DMS153 treated with DMSO at 0.1 percent for 48 hours (cell line): ENCODE data around the gene DDX10.
"Not testable (repeated sequence)": the region's sequence is repeated elsewhere in the genome, so short reads cannot be mapped to it uniquely, and the experiment has no call there.

Experiments used
- DNase-seq: peaks from one replicate; lab custom pipeline; 2025; ENCODE audit not compliant: unreplicated experiment; lab: John Stamatoyannopoulos, UW

Gene DDX10

DNA sequence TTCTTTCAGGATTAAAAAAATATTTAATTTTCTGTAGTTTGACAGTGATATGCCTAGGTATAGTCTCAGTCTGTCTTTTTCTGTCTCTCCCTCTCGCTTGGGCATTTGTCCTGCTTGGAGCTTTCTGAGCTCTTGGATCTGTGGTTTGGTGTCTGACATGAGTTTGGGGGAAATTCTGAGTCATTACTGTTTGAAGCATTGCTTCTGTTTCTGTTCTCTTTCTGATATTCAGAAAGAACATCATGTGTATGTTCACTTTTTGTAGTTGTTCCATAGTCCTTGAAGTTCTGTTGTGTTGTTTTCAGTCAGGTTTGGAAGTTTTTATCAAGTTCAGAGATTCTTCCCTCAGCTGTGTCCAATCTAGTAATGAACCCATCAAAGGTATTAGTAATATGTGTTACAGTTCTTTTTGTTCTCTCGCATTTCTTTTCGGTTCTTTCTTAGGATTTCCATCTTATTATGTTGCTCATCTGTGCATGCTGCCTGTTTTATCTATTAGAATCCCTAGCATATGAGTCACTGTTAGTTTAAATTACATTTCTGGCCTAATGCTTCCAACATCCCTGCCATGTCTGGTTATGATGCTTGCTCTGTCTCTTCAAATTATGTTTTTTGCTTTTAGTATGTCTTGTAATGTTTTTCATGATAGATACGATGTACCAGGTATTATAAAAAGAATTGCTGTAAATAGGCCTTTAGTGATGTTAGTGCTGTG lies 48.4 kb downstream of the DDX10 start:
- no peak for DNase-seq

DNA sequence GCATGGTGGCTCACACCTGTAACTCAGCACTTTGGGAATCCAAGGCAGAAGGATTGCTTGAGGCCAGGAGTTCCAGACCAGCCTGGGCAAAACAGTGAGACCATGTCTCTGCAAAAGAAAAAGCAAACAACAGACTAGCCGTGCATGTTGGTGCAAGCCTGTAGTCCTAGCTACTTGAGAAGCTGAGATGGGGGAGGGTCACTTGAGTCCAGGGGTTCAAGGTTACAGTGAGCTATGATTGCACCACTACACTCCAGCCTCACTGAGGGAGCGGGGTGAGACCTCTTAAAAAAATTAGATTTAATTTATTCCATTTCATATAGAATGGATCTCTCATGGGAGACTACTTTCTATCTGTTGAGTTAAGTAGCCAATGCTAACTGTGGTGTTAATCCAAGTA lies 50.4 kb downstream of the DDX10 start:
- no peak for DNase-seq

DNA sequence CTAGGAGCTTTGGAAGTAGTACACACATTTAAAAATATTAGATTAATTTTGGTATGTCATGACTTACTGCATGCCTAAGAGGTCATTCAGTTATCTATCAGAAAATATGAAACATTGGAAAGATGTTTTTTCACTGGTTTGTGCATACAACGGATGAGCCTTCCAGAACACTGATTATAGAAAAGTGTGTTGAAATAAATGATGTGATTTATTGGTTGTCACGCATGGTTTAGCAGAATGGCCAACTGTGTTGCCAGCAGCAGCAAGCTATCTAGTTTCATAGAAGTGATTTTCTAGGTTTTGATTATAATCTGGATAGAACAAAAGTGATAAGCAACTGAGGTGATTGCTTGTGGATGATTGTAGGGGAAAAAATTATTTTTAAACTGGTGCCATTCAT lies 53.6 kb downstream of the DDX10 start:
- no peak for DNase-seq

DNA sequence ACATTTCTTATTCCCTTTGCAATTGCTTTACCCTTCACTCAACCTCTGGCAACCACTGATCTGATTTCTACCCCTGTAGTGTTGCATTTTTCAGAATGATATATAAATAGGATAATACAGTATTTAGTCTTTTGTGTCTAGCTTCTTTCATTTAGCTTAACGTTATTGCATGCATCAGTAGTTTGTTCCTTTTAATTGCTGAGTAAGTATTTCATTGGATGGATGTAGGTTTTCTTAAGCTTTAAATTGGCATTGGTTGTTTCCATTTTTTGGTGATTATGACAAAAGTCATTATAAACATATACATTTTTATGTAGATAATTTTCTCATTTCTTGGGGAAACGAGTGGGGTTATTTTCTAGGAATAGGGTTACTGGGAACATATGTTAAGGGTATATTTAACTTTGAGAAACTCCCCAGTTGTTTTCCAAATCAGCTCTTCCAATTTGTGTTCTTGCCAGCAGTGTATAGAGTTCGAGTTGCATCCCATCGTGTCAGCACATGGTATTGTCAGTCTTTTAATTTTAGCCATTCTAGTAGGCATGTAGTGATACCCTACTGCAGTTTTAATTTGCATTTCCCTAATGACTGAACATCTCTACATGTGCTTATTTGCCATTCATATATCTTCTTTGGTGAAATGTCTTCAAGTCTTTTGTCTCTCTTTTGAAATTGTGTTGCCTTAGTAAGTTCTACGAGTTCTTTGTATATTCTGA lies 60.3 kb downstream of the DDX10 start:
- no peak for DNase-seq

DNA sequence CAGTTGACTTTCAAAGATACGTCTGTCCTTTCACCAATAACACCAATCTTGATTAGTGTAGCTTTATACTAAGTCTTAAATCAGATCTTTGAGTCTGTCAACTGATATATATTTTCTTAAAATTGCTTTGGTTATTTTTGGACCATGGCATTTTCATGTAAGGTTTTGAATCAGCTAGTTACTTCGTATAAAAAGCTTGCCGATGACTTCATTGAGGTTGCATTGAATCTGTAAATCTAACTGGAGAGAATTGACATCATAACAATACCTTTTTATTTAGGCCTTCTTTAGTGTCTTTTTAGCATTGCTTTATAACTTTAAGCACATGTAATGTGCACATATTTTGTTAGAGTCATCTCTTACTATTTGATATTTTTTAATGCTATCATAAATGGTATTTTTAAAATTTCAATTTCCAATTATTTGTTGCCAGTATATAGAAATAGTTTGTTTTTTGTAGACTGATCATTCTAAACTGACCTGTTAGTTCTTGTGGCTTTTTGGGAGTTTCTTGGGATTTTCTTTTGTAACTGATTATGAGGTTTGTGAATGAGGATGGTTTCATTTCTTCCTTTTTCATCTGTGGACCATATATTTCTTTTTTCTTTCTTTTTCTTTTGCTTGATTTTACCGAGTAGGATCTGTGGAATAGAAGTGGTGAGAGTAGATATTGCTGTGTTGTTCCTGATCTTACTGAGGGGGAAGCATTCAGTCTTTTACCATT lies 61.4 kb downstream of the DDX10 start:
- no peak for DNase-seq

DNA sequence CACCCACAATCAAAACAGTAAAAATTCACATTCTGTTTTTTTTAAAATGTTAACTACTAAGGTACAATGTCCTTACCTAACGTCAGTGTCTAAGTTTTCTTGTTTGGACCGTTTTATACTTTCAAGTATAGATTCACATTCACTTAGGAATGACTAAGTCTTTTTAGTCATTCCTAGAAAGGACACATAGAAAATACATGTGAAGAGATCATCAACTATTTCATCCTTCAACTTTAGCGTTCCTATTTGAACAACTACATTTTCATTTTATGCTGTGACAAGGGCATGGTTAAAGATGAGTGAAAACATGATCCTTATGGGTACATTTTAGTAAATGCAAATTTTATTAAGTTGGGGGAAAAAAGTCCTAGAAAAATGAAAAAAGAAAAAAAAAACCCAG lies 62.8 kb downstream of the DDX10 start:
- no peak for DNase-seq

DNA sequence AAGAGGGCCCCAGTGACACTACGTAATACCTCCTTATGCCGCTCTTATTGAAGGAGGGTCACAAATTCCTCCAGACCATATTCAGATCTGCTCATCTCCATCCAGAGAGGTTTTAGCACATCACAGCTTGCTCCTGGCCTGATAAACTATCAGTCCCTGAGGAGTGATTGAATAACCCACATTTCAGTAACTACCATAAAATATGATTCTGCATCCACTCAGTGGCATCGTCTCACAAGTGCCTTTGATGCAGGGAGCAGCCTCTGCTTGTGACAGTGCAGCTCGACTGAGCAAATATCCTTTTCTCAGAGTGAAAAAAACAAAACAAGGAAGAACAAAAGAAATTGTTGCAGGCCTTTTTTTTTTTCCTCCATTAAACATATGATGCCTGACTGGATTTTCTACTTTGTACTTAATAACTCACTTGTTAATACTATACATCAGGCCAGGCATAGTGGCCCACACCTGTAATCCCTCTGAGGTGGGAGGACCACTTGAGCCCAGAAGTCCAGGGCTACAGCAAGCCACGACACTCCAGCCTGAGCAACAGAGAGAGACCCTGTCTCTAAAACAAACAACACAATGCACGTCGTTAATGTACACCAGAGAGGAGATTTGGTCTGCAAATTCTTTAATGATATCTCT lies 64.5 kb downstream of the DDX10 start:
- no peak for DNase-seq

DNA sequence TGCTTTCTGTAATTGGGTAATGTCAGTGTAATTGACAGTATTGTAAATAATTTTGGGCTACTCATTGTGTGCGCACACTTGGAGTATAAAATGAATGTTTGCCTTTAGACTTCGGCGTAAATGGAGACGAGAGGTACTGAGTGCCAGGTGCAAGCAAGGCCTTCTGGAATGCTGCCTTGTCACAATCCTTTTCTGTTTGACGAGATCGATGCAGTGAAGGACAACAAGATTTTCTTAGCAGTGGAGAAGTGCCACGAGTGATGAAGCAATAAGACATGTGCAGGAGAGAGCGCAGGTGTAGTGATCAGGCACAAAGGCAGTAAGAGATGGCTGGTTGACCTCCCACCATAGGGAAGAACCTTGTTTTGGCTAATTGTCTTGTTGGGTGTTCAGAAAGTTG lies 67.5 kb downstream of the DDX10 start:
- DNase-seq, result peak; percentile 64

DNA sequence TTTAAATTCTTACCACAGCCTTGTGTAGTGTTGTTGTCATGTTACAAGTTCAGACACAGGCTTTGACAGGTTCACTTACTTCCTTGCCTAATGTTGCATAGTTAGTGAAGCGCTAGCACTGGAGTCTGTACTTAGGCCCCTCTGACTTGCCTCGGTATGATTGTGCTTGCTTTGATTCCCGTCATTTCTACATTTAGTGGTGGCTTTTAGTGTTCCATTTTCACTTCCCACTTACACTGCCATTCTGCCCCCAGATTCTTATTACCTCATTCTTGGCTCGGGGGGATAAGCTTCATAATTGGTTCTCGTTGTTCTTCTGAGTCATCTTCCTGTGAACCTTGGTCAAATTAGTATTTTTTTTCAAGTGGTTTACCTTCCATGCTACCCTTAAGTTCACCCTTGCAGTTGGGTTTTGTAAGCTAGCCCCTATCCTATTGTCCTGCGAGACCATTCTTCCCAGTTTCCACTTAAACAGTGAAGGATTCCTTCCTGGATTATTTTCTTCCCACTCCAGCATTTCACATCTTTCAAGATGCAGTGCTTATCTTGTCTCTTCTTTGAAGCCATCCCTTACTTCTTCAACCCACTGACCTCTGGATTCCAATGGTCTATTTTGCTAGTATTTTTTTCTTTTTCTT lies 68.7 kb downstream of the DDX10 start:
- no peak for DNase-seq

DNA sequence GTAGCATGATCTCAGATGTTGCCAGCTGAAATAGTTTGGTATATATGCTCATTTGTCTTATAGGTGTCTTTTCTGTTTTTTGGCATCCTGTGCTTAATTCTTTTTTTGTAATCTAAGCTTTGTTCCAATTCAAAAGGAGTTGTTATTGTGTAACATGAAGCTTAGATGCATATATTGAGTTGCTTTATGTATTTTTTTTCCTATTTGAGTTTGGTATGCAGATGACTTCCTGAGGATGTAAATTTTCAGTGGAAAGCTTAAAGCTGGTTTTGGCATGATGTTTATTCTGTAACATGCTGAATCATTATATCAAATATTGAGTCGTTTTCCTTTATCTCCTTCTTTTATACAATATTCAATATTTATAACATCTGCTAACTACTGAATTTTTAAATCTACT lies 69.4 kb downstream of the DDX10 start:
- no peak for DNase-seq

DNA sequence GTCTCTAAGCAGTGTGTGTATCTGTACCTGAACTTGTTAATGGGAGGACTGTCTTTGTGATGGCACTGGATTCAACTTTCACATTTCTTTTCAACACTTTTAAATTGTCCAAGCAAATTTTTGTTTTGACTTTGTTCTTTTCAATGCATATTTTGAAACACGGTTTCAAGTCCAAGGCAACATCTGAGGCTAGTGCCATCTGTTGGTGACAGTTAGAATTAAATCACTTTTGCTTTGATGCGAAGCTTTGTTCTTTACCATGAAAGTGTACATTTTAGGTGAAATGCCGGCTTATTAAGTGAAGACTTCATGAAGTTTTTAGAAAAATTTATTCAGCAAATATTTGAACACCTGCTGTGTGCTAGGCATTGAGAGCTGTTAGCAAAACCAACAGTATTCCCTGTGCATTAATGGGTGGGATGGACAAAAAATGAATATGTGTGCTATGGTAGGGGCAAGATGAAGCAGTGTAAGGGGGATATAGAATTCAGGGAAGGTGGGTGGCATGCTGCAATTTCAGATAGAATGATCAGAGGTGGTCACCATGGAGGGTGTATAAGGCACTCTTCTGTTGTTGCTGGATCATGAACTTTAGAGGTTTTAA lies 70.2 kb downstream of the DDX10 start:
- DNase-seq, result no peak

DNA sequence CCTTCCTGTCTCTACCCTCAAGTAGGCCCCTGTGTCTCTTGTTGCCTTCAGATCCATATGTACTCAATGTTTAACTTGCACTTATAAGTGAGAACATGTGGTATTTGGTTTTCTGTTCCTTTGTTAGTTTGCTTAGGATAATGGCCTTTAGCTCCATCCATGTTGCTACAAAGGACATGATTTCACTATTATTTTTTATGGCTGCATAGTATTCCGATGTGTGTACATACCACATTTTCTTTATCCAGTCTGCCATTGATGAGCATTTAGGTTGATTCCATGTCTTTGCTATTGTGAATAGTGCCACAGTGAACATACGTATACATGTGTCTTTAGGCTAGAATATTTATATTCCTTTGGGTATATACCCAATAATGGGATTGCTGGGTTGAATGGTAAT lies 75.3 kb downstream of the DDX10 start:
- not testable (repeated sequence) for DNase-seq

DNA sequence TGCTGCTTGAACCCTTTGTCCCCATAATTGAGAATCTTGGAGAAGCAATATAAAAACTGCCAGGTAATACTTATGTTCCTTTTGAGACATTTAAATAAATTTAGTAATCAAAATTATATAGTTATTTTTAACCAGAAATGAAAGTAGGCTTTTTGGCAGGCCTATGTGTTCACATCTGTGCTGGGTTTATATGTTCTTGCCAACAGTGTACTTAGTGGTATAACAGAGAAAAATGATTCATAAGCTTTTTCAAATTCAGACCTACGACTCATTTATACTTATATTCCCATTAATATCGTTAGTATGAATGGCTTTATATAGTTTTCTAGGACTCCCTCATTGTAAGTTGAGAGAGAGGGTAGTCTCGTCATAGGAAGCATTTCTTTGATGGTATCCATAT lies 79.0 kb downstream of the DDX10 start:
- no peak for DNase-seq

DNA sequence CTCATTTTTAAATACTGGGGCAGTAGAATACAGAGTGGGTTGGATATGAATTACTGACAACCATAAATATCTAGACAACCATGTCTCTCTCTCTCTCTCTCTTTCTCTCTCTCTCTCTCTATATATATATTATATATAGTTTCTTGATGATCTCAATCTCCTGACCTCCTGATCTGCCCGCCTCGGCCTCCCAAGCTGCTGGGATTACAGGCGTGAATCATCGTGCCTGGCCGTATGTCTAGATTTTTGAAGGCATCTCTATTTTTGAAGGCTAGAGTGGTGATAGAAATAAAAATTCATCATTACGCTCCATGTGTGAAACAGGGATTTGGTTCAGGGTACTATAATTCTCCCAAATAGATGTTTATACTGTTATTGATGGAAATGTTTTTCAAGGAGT lies 84.1 kb downstream of the DDX10 start:
- no peak for DNase-seq

DNA sequence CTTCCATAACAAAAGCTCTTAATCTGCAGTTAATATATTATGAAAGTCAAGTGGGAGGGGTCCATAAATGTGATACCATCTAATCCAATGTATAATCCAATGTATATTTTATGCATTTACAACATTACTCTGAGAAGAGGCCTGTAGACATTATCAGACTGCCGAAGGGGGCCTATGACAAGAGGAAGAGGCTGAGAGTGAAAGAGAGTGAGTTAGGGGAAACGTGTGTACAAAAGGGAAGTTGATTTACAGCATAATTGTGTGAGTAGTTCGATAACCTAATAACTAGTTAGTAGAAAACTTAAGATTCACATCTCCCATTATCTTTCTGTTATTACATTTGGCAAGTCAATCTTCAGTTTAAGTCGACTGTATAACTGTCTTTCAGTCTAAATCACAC lies 86.6 kb downstream of the DDX10 start:
- DNase-seq, result no peak

DNA sequence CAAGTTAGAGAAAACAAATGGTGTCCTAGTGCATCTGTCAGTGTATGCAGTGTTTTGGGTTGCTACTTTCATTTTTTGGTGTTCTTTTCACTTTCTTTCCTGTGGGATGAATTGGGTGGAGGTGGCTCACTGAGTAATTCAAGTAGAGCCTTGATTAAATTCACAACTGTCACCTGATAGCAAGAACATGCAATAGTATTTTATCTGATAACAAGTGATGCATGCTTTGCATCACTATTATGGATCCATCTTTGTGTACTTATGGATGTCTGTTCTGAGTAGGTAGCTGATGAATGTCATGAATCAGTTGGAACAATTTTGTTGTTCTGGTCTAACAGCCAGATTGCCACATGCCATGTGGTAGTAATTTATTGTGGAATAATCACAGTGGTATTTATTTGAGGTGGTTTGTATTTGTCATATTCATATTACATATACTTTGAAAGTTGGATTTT lies 87.5 kb downstream of the DDX10 start:
- no peak for DNase-seq

DNA sequence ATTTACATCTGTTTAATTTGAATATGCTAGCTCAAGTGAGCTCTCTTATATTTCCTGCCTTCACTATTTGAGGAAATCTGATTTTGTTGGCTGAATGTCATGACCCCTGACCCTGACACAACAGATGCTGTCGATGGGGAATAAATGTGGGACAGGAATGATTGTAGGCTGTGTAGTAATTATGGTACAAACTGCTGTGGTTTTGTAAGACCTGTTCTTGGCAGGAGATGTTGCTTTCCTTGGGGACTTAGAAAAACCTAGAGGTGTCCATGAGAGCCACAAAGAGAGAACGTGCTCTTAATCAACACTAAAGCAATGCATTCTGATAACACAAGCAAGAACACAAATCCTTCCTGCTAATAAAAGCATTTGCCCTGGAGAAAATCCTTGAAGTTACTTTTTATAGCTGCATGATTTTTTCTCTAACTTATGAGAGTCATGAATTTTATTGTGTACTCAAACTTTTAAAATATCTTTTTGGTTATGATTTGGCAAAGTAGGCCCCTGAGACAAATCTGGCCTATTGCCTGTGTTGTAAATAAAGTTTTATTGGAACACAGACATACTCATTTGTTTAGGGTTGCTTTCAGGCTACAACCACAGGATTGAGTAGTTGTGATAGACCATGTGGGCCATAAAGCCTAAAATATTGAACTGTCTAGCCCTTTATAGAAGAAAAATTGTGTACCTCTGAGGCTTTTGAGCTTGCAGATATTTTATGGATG lies 90.2 kb downstream of the DDX10 start:
- no peak for DNase-seq

DNA sequence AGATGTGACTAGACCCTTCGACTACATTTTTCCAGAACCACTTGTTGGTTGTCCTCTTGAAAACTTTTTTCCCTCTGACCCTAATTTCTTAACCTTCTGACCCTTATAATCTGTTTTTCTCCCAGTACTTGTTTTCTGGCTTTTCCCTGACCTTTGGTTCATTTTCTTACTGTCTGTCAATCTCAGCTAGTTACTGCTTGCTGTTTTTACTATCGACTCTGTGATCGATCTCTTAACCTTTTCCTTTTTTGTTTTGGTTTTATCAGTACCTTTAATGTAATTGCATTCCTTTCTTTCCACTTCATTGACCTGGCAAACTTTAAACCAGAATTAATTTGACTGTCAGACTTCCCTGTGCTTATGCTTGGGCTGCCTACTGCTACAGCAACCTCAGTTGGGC lies 92.8 kb downstream of the DDX10 start:
- DNase-seq, result no peak

DNA sequence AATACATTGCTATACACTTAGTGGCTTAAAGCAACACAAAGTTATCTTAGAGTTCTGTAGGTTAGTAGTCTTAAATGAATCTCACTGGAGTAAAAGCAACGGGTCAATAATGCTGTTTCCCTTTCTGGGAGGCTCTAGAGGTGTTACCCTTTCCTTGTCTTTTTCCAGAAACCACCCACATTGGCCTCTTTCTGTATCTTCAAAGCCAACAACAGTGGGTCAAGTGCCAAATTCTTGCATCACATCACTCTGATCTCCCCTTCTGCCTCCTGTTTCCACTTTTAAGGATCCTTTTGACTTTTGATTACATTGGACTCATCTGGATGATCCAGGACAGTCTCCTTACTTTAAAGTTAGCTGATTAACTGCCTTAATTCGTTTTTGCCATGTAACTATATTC lies 93.6 kb downstream of the DDX10 start:
- DNase-seq, result no peak

DNA sequence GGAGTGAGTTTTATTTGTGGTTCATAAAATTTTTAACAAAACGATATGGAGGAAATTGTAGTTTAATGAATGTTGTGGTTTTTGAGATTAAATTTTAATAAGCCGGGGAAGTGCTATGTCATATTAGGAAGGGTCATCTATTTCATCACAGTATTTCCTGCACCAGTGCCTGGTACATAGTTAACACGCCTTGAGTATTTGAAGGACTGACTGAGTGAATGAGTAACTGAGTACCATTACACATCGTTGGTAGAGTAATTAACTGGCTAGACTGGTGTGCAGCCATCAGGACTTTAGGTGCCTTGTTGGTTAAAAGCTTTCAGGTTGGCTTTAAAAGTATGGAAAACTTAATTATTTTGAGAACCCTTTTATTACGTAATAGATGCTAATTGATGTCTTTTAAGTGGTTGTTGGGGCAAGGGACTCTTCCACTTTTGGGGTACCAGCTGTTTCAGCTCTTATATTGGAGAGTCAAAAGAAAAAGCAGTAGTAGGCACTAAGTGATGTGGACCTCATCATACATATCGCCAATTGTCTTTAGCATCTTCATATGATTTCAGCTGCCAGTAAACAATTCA lies 101.8 kb downstream of the DDX10 start:
- DNase-seq, result no peak
